ENCODE results near the gene VTI1A. TPM values are rescaled to one million over a fixed set of nuclear protein-coding genes. Genes with fewer than 3 reads are reported as not detected.
"Not testable (repeated sequence)": the region's sequence is repeated elsewhere in the genome, so short reads cannot be mapped to it uniquely, and the experiment has no call there.

Gene VTI1A
- polyA plus RNA-seq (2011; rRNA removed) (17.1 and 20.4 TPM in 2 replicates), polyA minus RNA-seq (2011; rRNA and poly(A)+ RNA removed) (18.1 and 24.7 TPM in 2 replicates)

GRCh38 chr10:112446855-112447619 is at the start of gene VTI1A, which contains the start of gene ZDHHC6:
TSS of gene VTI1A (plus strand) at chr10:112447215. CDS start at chr10:112447374, 159 bp downstream.
TSS of gene ZDHHC6 (minus strand) at chr10:112446914. CDS start at chr10:112445436, 1,478 bp downstream.
- DNase-seq (ENCODE audit: low read depth, low spot score) = peak; percentile 61
- POLR2A ChIA-PET = interaction anchor here (0.8 to 1.1 kb wide), 3 partner anchors 9 to 263 kb away, joined by 3 to 4 read pairs (median 3); partner anchors contain the start of gene GPAM
- Histone ChIP-seq H3K9me3 (ENCODE audit: control insufficient read depth, insufficient read depth, low read length) (peaks cover 4% of the 10 kb centered on the region; the same call in 1 of the 2 replicates), H3K4me3 (ENCODE audit: low read depth, low read length) (peak within 1 kb of the TSS; percentile 99), H3K27me3 (ENCODE audit: control insufficient read depth, insufficient read depth, low read length) (no peaks in the 10 kb centered on the region), H3K27ac (ENCODE audit: low read depth, low read length) (peak within 1 kb of the TSS; percentile 92)
- CTCF ChIA-PET = interaction anchor here (1.2 to 4.0 kb wide), 4 partner anchors 9 to 938 kb away, joined by 4 to 18 read pairs (median 14); no protein-coding TSS in a partner anchor
- TF ChIP-seq CTCF (IDR thresholded peaks at IDR 0.05; ENCODE audit: low read depth, low read length) = peak; percentile 43

GRCh38 chr10:112397592-112397991 is 49.4 kb upstream of the VTI1A start:
- H3K27ac ChIP-seq (ENCODE audit: low read depth, low read length) = no peak overlapping the region
- no peak overlapping the region for H3K4me3 ChIP-seq (ENCODE audit: low read depth, low read length)
- TF ChIP-seq CTCF (IDR thresholded peaks at IDR 0.05; ENCODE audit: low read depth, low read length) = no peak
- ChIA-PET CTCF (interaction anchor here (0.5 kb wide), 1 partner anchor 1056 kb away, joined by 10 read pairs; no protein-coding TSS in a partner anchor), POLR2A (no interaction called here)
- H3K27me3 ChIP-seq (ENCODE audit: control insufficient read depth, insufficient read depth, low read length) = peaks cover 2% of the 10 kb centered on the region
- no peak for DNase-seq (ENCODE audit: low read depth, low spot score)
- no peaks in the 10 kb centered on the region for H3K9me3 ChIP-seq (ENCODE audit: control insufficient read depth, insufficient read depth, low read length)

GRCh38 chr10:112402917-112403316 is 44.1 kb upstream of the VTI1A start:
- no peak for DNase-seq (ENCODE audit: low read depth, low spot score)
- Histone ChIP-seq H3K27me3 (ENCODE audit: control insufficient read depth, insufficient read depth, low read length) (no peaks in the 10 kb centered on the region), H3K9me3 (ENCODE audit: control insufficient read depth, insufficient read depth, low read length) (no peaks in the 10 kb centered on the region), H3K4me3 (ENCODE audit: low read depth, low read length) (no peak overlapping the region), H3K27ac (ENCODE audit: low read depth, low read length) (no peak overlapping the region)
- ChIA-PET CTCF (no interaction called here), POLR2A (no interaction called here)
- TF ChIP-seq CTCF (IDR thresholded peaks at IDR 0.05; ENCODE audit: low read depth, low read length) = no peak

GRCh38 chr10:112404617-112405016 is 42.4 kb upstream of the VTI1A start:
- Histone ChIP-seq H3K27me3 (ENCODE audit: control insufficient read depth, insufficient read depth, low read length) (peaks cover under 1% of the 10 kb centered on the region), H3K4me3 (ENCODE audit: low read depth, low read length) (no peak overlapping the region), H3K9me3 (ENCODE audit: control insufficient read depth, insufficient read depth, low read length) (no peaks in the 10 kb centered on the region), H3K27ac (ENCODE audit: low read depth, low read length) (no peak overlapping the region)
- ChIA-PET POLR2A (no interaction called here), CTCF (no interaction called here)
- TF ChIP-seq CTCF (IDR thresholded peaks at IDR 0.05; ENCODE audit: low read depth, low read length) = no peak
- no peak for DNase-seq (ENCODE audit: low read depth, low spot score)

- DNase-seq (ENCODE audit: low read depth, low spot score); H3K9me3 ChIP-seq (ENCODE audit: control insufficient read depth, insufficient read depth, low read length); H3K4me3 ChIP-seq (ENCODE audit: low read depth, low read length); H3K27me3 ChIP-seq (ENCODE audit: control insufficient read depth, insufficient read depth, low read length); POLR2A ChIA-PET; H3K27ac ChIP-seq (ENCODE audit: low read depth, low read length); CTCF ChIA-PET: not testable (repeated sequence)
Measured at GRCh38 chr10:112406806-112407205, 40.2 kb upstream of the VTI1A start.
